Testis (tissue), 2 donors: ENCODE data around the gene SMYD3.

Experiments
- POLR2A ChIP-seq: fragments of 450-650 bp; IDR thresholded peaks from one replicate; pipeline ENCODE4 v1.6.1; 2017; ENCODE audit warnings: antibody characterized with exemption, mild to moderate bottlenecking, moderate library complexity
- TF ChIP-seq, protein P1 (sequence below), 3 experiments: fragments of 450-650 bp in 2 of 3; fragments of 200-600 bp in 1 of 3; sonication (generic) in 1 of 3; IDR thresholded peaks; one replicate each; pipeline ENCODE4 v1.5.1; 2016 to 2019; ENCODE audit warnings: antibody characterized with exemption in 3 of 3, mild to moderate bottlenecking in 2 of 3, moderate library complexity in 1 of 3

DNA sequence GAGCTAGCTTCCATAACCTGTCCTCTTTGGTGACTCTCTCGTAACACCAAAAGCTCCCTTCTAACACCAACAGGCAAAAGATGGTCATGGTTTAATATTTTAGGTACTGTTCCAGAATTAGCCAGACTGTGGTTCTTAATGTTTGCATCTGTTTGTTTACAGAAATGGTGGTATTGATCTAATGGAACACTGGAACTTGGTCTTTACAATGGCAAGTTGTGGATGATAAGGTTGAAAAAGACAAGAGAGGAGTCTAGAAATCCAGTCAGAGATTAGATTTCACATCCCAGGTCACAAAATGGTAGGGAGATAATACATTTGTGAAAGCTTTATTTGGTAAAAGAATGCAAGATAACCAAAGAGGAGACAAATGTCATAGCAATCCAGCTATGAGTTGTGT is 293.1 kb downstream of the SMYD3 start:
- no peak for TF ChIP-seq POLR2A
- TF ChIP-seq, protein P1, sequence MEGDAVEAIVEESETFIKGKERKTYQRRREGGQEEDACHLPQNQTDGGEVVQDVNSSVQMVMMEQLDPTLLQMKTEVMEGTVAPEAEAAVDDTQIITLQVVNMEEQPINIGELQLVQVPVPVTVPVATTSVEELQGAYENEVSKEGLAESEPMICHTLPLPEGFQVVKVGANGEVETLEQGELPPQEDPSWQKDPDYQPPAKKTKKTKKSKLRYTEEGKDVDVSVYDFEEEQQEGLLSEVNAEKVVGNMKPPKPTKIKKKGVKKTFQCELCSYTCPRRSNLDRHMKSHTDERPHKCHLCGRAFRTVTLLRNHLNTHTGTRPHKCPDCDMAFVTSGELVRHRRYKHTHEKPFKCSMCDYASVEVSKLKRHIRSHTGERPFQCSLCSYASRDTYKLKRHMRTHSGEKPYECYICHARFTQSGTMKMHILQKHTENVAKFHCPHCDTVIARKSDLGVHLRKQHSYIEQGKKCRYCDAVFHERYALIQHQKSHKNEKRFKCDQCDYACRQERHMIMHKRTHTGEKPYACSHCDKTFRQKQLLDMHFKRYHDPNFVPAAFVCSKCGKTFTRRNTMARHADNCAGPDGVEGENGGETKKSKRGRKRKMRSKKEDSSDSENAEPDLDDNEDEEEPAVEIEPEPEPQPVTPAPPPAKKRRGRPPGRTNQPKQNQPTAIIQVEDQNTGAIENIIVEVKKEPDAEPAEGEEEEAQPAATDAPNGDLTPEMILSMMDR (IDR thresholded peaks at IDR 0.05), result no peak
